PC-9 (cell line): ENCODE data around the gene TCF12.

Source experiments
- EZH2 ChIP-seq: fragments of 200-600 bp; sonication (generic); IDR thresholded peaks from 2 replicates; pipeline ENCODE4 v1.8.0; 2017; ENCODE audit warnings: antibody characterized with exemption, low read depth
- TF ChIP-seq, protein P1 (sequence below): fragments of 200-600 bp; sonication (generic); conservative IDR thresholded peaks from 2 replicates; pipeline ENCODE4 v1.6.1; 2017; ENCODE audit warnings: mixed run types, antibody characterized with exemption, mild to moderate bottlenecking, moderate library complexity

DNA sequence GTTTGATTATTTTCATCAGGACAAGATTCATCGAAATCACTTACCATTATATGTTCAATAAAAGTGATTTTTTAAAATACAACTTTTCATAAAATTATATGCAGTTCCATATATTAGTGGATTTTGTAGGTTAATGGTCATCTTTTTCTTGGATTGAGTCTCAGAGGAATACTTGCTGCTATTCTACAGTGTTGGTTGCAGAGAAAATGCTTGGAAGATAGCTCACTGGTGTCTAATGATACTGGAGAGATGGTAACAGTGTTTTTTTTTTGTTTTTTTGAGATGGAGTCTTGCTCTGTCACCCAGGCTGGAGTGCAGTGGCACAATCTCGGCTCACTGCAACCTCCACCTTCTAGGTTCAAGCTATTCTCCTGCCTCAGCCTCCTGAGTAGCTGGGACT lies 143.3 kb downstream of the TCF12 start:
- TF ChIP-seq EZH2, result no peak
- TF ChIP-seq, protein P1, sequence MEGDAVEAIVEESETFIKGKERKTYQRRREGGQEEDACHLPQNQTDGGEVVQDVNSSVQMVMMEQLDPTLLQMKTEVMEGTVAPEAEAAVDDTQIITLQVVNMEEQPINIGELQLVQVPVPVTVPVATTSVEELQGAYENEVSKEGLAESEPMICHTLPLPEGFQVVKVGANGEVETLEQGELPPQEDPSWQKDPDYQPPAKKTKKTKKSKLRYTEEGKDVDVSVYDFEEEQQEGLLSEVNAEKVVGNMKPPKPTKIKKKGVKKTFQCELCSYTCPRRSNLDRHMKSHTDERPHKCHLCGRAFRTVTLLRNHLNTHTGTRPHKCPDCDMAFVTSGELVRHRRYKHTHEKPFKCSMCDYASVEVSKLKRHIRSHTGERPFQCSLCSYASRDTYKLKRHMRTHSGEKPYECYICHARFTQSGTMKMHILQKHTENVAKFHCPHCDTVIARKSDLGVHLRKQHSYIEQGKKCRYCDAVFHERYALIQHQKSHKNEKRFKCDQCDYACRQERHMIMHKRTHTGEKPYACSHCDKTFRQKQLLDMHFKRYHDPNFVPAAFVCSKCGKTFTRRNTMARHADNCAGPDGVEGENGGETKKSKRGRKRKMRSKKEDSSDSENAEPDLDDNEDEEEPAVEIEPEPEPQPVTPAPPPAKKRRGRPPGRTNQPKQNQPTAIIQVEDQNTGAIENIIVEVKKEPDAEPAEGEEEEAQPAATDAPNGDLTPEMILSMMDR, result no peak
